ENCODE results near the gene ARHGEF11. TPM values are rescaled to one million over a fixed set of nuclear protein-coding genes. Genes with fewer than 3 reads are reported as not detected.

ARHGEF11 gene
- total RNA-seq, 1 experiment from 2014 or later = 38.1 TPM

DNA sequence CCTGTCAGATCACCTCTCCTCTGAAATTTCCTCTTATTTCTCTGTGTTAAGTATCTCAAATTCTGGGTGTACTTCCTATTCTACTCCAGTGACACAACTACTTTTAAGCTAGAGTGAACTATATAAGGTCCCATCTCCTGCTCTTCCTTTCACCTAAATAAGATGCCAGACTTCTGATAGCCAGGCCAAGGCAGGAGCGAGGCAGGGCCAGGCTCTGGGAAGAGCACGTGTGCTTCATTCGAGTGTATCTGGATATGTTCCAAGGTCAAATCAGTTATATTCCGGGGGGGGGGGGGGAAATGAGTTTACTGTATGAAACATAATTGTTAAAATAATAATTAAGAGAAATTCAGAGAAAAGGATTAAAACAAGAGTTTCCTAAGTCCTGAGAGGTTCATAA, 65.0 kb downstream of the ARHGEF11 start:
- Mint-ChIP-seq H3K4me3 (no peak overlapping the region), H3K27me3 (ENCODE audit: low read depth) (no peaks in the 10 kb centered on the region), H3K4me1 (peaks cover 11% of the 10 kb centered on the region), H3K9me3 (no peaks in the 10 kb centered on the region), H3K36me3 (peaks cover 65% of the 10 kb centered on the region), H3K27ac (no peak overlapping the region)
- no peak for ATAC-seq
- ChIA-PET CTCF (no interaction called here), POLR2A (no interaction called here)
- TF ChIP-seq, protein P1, sequence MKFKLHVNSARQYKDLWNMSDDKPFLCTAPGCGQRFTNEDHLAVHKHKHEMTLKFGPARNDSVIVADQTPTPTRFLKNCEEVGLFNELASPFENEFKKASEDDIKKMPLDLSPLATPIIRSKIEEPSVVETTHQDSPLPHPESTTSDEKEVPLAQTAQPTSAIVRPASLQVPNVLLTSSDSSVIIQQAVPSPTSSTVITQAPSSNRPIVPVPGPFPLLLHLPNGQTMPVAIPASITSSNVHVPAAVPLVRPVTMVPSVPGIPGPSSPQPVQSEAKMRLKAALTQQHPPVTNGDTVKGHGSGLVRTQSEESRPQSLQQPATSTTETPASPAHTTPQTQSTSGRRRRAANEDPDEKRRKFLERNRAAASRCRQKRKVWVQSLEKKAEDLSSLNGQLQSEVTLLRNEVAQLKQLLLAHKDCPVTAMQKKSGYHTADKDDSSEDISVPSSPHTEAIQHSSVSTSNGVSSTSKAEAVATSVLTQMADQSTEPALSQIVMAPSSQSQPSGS (CRISPR knock-in tag; IDR thresholded peaks at IDR 0.05; ENCODE audit: borderline replicate concordance, low read depth) = no peak
- TF ChIP-seq, protein P2, sequence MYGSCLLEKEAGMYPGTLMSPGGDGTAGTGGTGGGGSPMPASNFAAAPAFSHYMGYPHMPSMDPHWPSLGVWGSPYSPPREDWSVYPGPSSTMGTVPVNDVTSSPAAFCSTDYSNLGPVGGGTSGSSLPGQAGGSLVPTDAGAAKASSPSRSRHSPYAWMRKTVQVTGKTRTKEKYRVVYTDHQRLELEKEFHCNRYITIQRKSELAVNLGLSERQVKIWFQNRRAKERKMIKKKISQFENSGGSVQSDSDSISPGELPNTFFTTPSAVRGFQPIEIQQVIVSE (CRISPR knock-in tag; IDR thresholded peaks at IDR 0.05; ENCODE audit: borderline replicate concordance) = no peak
- TF ChIP-seq, protein P3, sequence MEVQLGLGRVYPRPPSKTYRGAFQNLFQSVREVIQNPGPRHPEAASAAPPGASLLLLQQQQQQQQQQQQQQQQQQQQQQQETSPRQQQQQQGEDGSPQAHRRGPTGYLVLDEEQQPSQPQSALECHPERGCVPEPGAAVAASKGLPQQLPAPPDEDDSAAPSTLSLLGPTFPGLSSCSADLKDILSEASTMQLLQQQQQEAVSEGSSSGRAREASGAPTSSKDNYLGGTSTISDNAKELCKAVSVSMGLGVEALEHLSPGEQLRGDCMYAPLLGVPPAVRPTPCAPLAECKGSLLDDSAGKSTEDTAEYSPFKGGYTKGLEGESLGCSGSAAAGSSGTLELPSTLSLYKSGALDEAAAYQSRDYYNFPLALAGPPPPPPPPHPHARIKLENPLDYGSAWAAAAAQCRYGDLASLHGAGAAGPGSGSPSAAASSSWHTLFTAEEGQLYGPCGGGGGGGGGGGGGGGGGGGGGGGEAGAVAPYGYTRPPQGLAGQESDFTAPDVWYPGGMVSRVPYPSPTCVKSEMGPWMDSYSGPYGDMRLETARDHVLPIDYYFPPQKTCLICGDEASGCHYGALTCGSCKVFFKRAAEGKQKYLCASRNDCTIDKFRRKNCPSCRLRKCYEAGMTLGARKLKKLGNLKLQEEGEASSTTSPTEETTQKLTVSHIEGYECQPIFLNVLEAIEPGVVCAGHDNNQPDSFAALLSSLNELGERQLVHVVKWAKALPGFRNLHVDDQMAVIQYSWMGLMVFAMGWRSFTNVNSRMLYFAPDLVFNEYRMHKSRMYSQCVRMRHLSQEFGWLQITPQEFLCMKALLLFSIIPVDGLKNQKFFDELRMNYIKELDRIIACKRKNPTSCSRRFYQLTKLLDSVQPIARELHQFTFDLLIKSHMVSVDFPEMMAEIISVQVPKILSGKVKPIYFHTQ (CRISPR knock-in tag; IDR thresholded peaks at IDR 0.05) = no peak
- TF ChIP-seq, protein P4, sequence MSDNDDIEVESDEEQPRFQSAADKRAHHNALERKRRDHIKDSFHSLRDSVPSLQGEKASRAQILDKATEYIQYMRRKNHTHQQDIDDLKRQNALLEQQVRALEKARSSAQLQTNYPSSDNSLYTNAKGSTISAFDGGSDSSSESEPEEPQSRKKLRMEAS (CRISPR knock-in tag; IDR thresholded peaks at IDR 0.05) = no peak
- TF ChIP-seq, protein P5, sequence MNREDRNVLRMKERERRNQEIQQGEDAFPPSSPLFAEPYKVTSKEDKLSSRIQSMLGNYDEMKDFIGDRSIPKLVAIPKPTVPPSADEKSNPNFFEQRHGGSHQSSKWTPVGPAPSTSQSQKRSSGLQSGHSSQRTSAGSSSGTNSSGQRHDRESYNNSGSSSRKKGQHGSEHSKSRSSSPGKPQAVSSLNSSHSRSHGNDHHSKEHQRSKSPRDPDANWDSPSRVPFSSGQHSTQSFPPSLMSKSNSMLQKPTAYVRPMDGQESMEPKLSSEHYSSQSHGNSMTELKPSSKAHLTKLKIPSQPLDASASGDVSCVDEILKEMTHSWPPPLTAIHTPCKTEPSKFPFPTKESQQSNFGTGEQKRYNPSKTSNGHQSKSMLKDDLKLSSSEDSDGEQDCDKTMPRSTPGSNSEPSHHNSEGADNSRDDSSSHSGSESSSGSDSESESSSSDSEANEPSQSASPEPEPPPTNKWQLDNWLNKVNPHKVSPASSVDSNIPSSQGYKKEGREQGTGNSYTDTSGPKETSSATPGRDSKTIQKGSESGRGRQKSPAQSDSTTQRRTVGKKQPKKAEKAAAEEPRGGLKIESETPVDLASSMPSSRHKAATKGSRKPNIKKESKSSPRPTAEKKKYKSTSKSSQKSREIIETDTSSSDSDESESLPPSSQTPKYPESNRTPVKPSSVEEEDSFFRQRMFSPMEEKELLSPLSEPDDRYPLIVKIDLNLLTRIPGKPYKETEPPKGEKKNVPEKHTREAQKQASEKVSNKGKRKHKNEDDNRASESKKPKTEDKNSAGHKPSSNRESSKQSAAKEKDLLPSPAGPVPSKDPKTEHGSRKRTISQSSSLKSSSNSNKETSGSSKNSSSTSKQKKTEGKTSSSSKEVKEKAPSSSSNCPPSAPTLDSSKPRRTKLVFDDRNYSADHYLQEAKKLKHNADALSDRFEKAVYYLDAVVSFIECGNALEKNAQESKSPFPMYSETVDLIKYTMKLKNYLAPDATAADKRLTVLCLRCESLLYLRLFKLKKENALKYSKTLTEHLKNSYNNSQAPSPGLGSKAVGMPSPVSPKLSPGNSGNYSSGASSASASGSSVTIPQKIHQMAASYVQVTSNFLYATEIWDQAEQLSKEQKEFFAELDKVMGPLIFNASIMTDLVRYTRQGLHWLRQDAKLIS (CRISPR knock-in tag; IDR thresholded peaks at IDR 0.05; ENCODE audit: borderline replicate concordance) = no peak
- DNase-seq (ENCODE audit: low spot score) = no peak

DNA sequence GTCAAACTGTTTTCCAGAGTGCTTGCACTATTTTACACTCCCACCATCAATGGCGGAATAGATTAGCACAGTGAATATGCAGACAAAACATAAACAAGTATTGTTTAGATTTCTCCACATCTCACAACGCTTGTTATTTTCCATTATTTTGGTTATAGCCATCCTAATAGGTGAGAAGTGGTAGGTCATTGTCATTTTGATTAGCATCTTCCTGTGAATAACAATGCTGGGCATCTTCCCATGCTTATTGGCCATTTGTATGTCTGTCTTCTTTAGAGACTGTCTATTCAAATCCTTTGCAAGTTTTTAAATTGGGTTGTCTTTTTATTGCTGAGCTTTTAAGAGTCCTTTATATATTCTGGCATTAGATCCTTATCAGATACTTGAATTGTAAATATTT, 70.5 kb downstream of the ARHGEF11 start:
- Mint-ChIP-seq H3K27me3 (ENCODE audit: low read depth) (no peaks in the 10 kb centered on the region), H3K27ac (no peak overlapping the region), H3K4me1 (peaks cover 23% of the 10 kb centered on the region), H3K9me3 (no peaks in the 10 kb centered on the region), H3K4me3 (peak overlapping the region; percentile 8; the same call in 1 of the 2 replicates), H3K36me3 (peaks cover 61% of the 10 kb centered on the region)
- peak; percentile 46 for ATAC-seq
- POLR2A ChIA-PET = no interaction called here
- CTCF ChIA-PET = no interaction called here
- TF ChIP-seq, protein P6, sequence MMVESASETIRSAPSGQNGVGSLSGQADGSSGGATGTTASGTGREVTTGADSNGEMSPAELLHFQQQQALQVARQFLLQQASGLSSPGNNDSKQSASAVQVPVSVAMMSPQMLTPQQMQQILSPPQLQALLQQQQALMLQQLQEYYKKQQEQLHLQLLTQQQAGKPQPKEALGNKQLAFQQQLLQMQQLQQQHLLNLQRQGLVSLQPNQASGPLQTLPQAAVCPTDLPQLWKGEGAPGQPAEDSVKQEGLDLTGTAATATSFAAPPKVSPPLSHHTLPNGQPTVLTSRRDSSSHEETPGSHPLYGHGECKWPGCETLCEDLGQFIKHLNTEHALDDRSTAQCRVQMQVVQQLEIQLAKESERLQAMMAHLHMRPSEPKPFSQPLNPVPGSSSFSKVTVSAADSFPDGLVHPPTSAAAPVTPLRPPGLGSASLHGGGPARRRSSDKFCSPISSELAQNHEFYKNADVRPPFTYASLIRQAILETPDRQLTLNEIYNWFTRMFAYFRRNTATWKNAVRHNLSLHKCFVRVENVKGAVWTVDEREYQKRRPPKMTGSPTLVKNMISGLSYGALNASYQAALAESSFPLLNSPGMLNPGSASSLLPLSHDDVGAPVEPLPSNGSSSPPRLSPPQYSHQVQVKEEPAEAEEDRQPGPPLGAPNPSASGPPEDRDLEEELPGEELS (CRISPR knock-in tag; IDR thresholded peaks at IDR 0.05) = peak; percentile 27; the same call in 1 of the 2 replicates
- TF ChIP-seq, protein P7, sequence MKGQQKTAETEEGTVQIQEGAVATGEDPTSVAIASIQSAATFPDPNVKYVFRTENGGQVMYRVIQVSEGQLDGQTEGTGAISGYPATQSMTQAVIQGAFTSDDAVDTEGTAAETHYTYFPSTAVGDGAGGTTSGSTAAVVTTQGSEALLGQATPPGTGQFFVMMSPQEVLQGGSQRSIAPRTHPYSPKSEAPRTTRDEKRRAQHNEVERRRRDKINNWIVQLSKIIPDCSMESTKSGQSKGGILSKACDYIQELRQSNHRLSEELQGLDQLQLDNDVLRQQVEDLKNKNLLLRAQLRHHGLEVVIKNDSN (CRISPR knock-in tag; IDR thresholded peaks at IDR 0.05) = no peak
- no peak for DNase-seq (ENCODE audit: low spot score)

DNA sequence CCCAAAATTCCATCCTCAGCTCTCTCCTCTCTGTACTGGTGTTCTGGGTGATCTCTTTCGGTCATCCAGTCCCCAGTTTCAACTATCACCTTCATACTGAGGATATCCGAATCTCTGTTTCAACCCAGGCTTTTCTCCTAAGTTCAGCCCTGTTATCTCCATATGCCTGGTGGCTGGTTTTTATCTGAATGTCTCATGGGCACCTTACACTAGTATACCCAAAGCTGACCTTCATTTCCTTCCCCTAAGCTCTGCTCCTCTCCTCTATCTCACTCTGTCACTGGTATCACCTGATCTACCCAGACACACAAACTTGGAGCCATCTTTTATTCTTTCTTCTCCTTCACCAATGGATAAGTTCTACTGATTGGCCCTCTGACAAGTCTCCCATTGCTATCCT, 72.1 kb downstream of the ARHGEF11 start:
- peaks cover 57% of the 10 kb centered on the region for H3K36me3 Mint-ChIP-seq
- DNase-seq (ENCODE audit: low spot score) (no peak), ATAC-seq (no peak)
- peaks cover 23% of the 10 kb centered on the region for H3K4me1 Mint-ChIP-seq
- H3K9me3 Mint-ChIP-seq = no peaks in the 10 kb centered on the region
- CTCF ChIA-PET = interaction anchor here (1.0 kb wide), 1 partner anchor 101 kb away, joined by 4 read pairs; no protein-coding TSS in a partner anchor
- H3K27me3 Mint-ChIP-seq (ENCODE audit: low read depth) = no peaks in the 10 kb centered on the region
- no peak overlapping the region for H3K27ac Mint-ChIP-seq
- POLR2A ChIA-PET = no interaction called here
- no peak for TF ChIP-seq SP1 (CRISPR knock-in tag; conservative IDR thresholded peaks at IDR 0.05)
- TF ChIP-seq, protein P8, sequence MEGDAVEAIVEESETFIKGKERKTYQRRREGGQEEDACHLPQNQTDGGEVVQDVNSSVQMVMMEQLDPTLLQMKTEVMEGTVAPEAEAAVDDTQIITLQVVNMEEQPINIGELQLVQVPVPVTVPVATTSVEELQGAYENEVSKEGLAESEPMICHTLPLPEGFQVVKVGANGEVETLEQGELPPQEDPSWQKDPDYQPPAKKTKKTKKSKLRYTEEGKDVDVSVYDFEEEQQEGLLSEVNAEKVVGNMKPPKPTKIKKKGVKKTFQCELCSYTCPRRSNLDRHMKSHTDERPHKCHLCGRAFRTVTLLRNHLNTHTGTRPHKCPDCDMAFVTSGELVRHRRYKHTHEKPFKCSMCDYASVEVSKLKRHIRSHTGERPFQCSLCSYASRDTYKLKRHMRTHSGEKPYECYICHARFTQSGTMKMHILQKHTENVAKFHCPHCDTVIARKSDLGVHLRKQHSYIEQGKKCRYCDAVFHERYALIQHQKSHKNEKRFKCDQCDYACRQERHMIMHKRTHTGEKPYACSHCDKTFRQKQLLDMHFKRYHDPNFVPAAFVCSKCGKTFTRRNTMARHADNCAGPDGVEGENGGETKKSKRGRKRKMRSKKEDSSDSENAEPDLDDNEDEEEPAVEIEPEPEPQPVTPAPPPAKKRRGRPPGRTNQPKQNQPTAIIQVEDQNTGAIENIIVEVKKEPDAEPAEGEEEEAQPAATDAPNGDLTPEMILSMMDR (IDR thresholded peaks at IDR 0.05) = no peak
- no peak for TF ChIP-seq NR1H2 (CRISPR knock-in tag; IDR thresholded peaks at IDR 0.05)
- TF ChIP-seq GRHL2 (CRISPR knock-in tag; IDR thresholded peaks at IDR 0.05; ENCODE audit: insufficient replicate concordance, severe bottlenecking) = no peak
- no peak for TF ChIP-seq ZNF219 (CRISPR knock-in tag; IDR thresholded peaks at IDR 0.05; ENCODE audit: borderline replicate concordance)
- no peak for TF ChIP-seq ZNF416 (CRISPR knock-in tag; IDR thresholded peaks at IDR 0.05)
- H3K4me3 Mint-ChIP-seq = no peak overlapping the region
